CD4-positive, alpha-beta memory T cell (primary cell): ENCODE data around the gene UNC13B. TPM values are rescaled to one million over a fixed set of nuclear protein-coding genes. Genes with fewer than 3 reads are reported as not detected.

Experiments
- CTCF ChIA-PET: fragments of 350-600 bp; sonication (Branson Sonifier 250); formaldehyde crosslinking; loops from one replicate; lab custom pipeline; 2021; ENCODE audit warnings: inconsistent platforms; ENCODE audit not compliant: partially characterized antibody; lab: Charles Lee
- POLR2A ChIA-PET: fragments of 350-600 bp; sonication (Branson Sonifier 250); formaldehyde crosslinking; loops from one replicate; lab custom pipeline; 2021; ENCODE audit not compliant: partially characterized antibody; lab: Charles Lee
- DNase-seq, 5 donors: peaks; one replicate each; pipeline versions ENCODE4 v3.0.0 to v3.0.0-alpha.2; 2020 to 2022; ENCODE audit warnings: mixed read lengths in 1 of 5
- H3K27ac ChIP-seq: one replicate; pipeline ENCODE4 v1.7.0; 2013; ENCODE audit warnings: low read depth, low read length
- H3K27me3 ChIP-seq: 2 replicates; pipeline ENCODE4 v1.7.0; 2013; ENCODE audit warnings: mild to moderate bottlenecking, low read length, moderate library complexity; ENCODE audit not compliant: insufficient read depth
- H3K36me3 ChIP-seq: 2 replicates; pipeline ENCODE4 v1.7.0; 2013; ENCODE audit warnings: mild to moderate bottlenecking, low read length, moderate library complexity; ENCODE audit not compliant: insufficient read depth
- H3K4me1 ChIP-seq: 2 replicates; pipeline ENCODE4 v1.7.0; 2013; ENCODE audit warnings: mild to moderate bottlenecking, low read length, moderate library complexity; ENCODE audit not compliant: insufficient read depth
- H3K4me3 ChIP-seq, 2 donors: one replicate each; pipeline ENCODE4 v1.7.0; 2013; ENCODE audit warnings: low read length in 2 of 2, mild to moderate bottlenecking in 1 of 2
- H3K9me3 ChIP-seq, 2 donors: one replicate each; pipeline ENCODE4 v1.7.0; 2013; ENCODE audit warnings: low read length in 2 of 2, control low read depth in 1 of 2; ENCODE audit not compliant: control insufficient read depth in 1 of 2
- H3K27ac Mint-ChIP-seq, 7 donors: one replicate each; pipeline ENCODE4 v1.8.0; 2020 to 2021; ENCODE audit warnings: mixed read lengths in 7 of 7, mild to moderate bottlenecking in 6 of 7, inconsistent platforms in 3 of 7, moderate library complexity in 3 of 7
- H3K27me3 Mint-ChIP-seq, 2 donors: one replicate each; pipeline ENCODE4 v1.8.0; 2020 to 2021; ENCODE audit warnings: mixed read lengths in 2 of 2
- H3K36me3 Mint-ChIP-seq, 2 donors: one replicate each; pipeline ENCODE4 v1.8.0; 2020 to 2021; ENCODE audit warnings: mixed read lengths in 2 of 2, inconsistent platforms in 1 of 2, mild to moderate bottlenecking in 1 of 2
- H3K4me1 Mint-ChIP-seq, 4 donors: one replicate each; pipeline ENCODE4 v1.8.0; 2020 to 2021; ENCODE audit warnings: mixed read lengths in 4 of 4, mild to moderate bottlenecking in 1 of 4
- H3K4me3 Mint-ChIP-seq, 8 donors: one replicate each; pipeline ENCODE4 v1.8.0; 2020 to 2021; ENCODE audit warnings: mixed read lengths in 8 of 8, mild to moderate bottlenecking in 7 of 8, moderate library complexity in 6 of 8, inconsistent platforms in 3 of 8
- H3K9me3 Mint-ChIP-seq, 8 donors: one replicate each; pipeline ENCODE4 v1.8.0; 2020 to 2021; ENCODE audit warnings: mixed read lengths in 8 of 8, mild to moderate bottlenecking in 5 of 8, inconsistent platforms in 3 of 8, moderate library complexity in 1 of 8
- intact Hi-C: fragments of 100-400 bp; cut with micrococcal nuclease; formaldehyde crosslinking; loops from one replicate; pipeline ENCODE4 v1.15.1; 2023
- polyA plus RNA-seq, 2 donors: library from polyadenylated mRNA; unstranded; fragments of 300-500 nt; fragmentation: Illumina TruSeq; gene quantifications; one replicate each; pipeline ENCODE4 v1.2.3, GENCODE V29; 2021
- total RNA-seq, 2 experiments: library from RNA; stranded (reverse); gene quantifications; one replicate each; pipeline ENCODE4 v1.2.3, GENCODE V29; 2021

Gene UNC13B
- total and polyA plus RNA-seq, 4 experiments from 2014 or later: 0.12 to 1.6 (median 0.60) TPM

DNA sequence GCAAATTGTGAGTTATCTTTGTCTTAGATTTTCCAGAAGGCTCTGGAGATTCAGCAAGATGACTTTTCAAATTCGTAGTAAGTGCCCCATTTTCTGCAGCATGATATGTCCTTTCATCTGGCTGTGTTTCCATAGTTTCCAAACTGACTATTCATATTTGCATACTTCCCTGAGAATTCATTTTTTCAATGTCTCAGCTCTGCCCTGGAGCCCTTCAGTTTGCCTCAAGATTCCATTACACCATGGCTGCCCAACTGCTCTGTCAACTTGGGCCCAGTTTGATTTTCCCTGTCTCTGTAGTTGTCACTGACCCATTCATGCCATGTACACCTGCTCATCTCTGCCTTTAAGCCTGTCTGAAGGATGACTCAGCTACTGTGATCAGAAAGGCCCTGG is 233.9 kb downstream of the UNC13B start:
- Histone ChIP-seq H3K36me3 (no peaks in the 10 kb centered on the region), H3K9me3 (no peaks in the 10 kb centered on the region), H3K4me3 (no peak overlapping the region), H3K27me3 (no peaks in the 10 kb centered on the region), H3K4me1 (no peaks in the 10 kb centered on the region), H3K27ac (no peak overlapping the region)
- H3K36me3 Mint-ChIP-seq: no peaks in the 10 kb centered on the region
- H3K4me3 Mint-ChIP-seq: no peak overlapping the region
- H3K4me1 Mint-ChIP-seq: no peaks in the 10 kb centered on the region
- H3K9me3 Mint-ChIP-seq: no peaks in the 10 kb centered on the region
- DNase-seq: no peak
- POLR2A ChIA-PET: no interaction called here
- CTCF ChIA-PET: no interaction called here
- peaks cover 0 to 5% of the 10 kb centered on the region in 2 donors for H3K27me3 Mint-ChIP-seq
- intact Hi-C loops: no loop called here
- H3K27ac Mint-ChIP-seq: no peak overlapping the region

GRCh38 chr9:35396560-35397215 is 234.9 kb downstream of the UNC13B start:
- Histone ChIP-seq H3K27ac (no peak overlapping the region), H3K4me1 (no peaks in the 10 kb centered on the region), H3K9me3 (no peaks in the 10 kb centered on the region), H3K27me3 (no peaks in the 10 kb centered on the region), H3K4me3 (no peak overlapping the region), H3K36me3 (no peaks in the 10 kb centered on the region)
- Mint-ChIP-seq H3K27ac (no peak overlapping the region), H3K4me3 (no peak overlapping the region), H3K27me3 (peaks cover 0 to 5% of the 10 kb centered on the region in 2 donors), H3K9me3 (no peaks in the 10 kb centered on the region), H3K36me3 (no peaks in the 10 kb centered on the region), H3K4me1 (no peaks in the 10 kb centered on the region)
- ChIA-PET POLR2A (no interaction called here), CTCF (interaction anchor here (0.7 kb wide), 1 partner anchor 12 kb away, joined by 3 read pairs; no protein-coding TSS in a partner anchor)
- no peak for DNase-seq
- intact Hi-C loops: no loop called here

- Mint-ChIP-seq H3K9me3 (no peaks in the 10 kb centered on the region), H3K4me3 (no peak overlapping the region), H3K36me3 (no peaks in the 10 kb centered on the region), H3K4me1 (no peaks in the 10 kb centered on the region), H3K27ac (no peak overlapping the region), H3K27me3 (peaks cover 0 to 5% of the 10 kb centered on the region in 2 donors)
- H3K4me1 ChIP-seq: no peaks in the 10 kb centered on the region
- POLR2A ChIA-PET: no interaction called here
- no peak overlapping the region for H3K4me3 ChIP-seq
- intact Hi-C loops: no loop called here
- no peak for DNase-seq
- H3K27ac ChIP-seq: no peak overlapping the region
- no peaks in the 10 kb centered on the region for H3K9me3 ChIP-seq
- CTCF ChIA-PET: interaction anchor here (0.7 kb wide), 1 partner anchor 12 kb away, joined by 3 read pairs; no protein-coding TSS in a partner anchor
- no peaks in the 10 kb centered on the region for H3K36me3 ChIP-seq
- no peaks in the 10 kb centered on the region for H3K27me3 ChIP-seq
Measured at GRCh38 chr9:35397216-35397698, 235.4 kb downstream of the UNC13B start.

- no peak overlapping the region for H3K27ac ChIP-seq
- intact Hi-C loops: no loop called here
- POLR2A ChIA-PET: no interaction called here
Measured at GRCh38 chr9:35397923-35398322, 236.1 kb downstream of the UNC13B start.

DNA sequence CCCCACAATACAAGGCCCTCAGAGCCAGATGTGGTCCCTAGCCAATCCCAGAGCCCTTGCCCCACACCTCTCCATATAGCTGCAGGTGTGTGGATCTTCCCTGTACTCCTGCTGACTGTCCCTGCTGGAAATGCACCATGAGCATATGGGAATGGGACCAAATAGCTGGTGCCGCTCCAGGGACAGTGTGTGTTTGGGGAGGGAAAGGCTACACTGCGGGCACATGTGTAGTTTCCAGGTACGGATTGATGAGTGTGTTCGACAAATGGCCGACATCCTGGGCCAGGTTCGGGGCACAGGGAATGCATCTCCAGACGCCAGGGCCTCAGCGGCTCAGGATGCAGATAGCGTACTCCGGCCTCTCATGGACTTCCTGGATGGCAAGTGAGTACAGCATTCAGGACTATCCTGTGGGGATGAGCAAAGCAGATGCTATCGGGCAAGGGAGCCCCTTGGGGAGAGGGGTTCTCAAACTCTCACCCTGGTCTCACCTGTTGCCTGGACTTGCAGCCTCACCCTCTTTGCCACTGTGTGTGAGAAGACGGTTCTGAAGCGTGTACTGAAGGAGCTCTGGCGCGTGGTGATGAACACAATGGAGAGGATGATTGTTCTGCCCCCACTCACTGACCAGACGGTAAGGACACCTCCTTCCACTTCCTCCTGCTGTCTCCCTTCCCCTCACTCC is 237.0 kb downstream of the UNC13B start:
- no peaks in the 10 kb centered on the region for H3K36me3 Mint-ChIP-seq
- H3K27ac Mint-ChIP-seq: no peak overlapping the region
- no peak for DNase-seq
- H3K9me3 Mint-ChIP-seq: no peaks in the 10 kb centered on the region
- no peak overlapping the region for H3K4me3 ChIP-seq
- H3K4me1 ChIP-seq: no peaks in the 10 kb centered on the region
- H3K4me3 Mint-ChIP-seq: no peak overlapping the region
- intact Hi-C loops: no loop called here
- ChIA-PET CTCF (no interaction called here), POLR2A (no interaction called here)
- no peak overlapping the region for H3K27ac ChIP-seq
- H3K4me1 Mint-ChIP-seq: no peaks in the 10 kb centered on the region
- H3K27me3 ChIP-seq: no peaks in the 10 kb centered on the region
- H3K27me3 Mint-ChIP-seq: peaks cover 0 to 3% of the 10 kb centered on the region in 2 donors
- no peaks in the 10 kb centered on the region for H3K36me3 ChIP-seq
- H3K9me3 ChIP-seq: no peaks in the 10 kb centered on the region

More at GRCh38 chr9:35397923-35398322, 236.1 kb downstream of the UNC13B start:
- CTCF ChIA-PET: no interaction called here
- H3K27me3 Mint-ChIP-seq: peaks cover 0 to 5% of the 10 kb centered on the region in 2 donors
- no peaks in the 10 kb centered on the region for H3K4me1 Mint-ChIP-seq
- no peaks in the 10 kb centered on the region for H3K9me3 Mint-ChIP-seq
- no peak overlapping the region for H3K27ac Mint-ChIP-seq
- no peak overlapping the region for H3K4me3 Mint-ChIP-seq
- Histone ChIP-seq H3K36me3 (no peaks in the 10 kb centered on the region), H3K4me3 (no peak overlapping the region), H3K27me3 (no peaks in the 10 kb centered on the region), H3K4me1 (no peaks in the 10 kb centered on the region), H3K9me3 (no peaks in the 10 kb centered on the region)
- H3K36me3 Mint-ChIP-seq: no peaks in the 10 kb centered on the region
- no peak for DNase-seq

DNA sequence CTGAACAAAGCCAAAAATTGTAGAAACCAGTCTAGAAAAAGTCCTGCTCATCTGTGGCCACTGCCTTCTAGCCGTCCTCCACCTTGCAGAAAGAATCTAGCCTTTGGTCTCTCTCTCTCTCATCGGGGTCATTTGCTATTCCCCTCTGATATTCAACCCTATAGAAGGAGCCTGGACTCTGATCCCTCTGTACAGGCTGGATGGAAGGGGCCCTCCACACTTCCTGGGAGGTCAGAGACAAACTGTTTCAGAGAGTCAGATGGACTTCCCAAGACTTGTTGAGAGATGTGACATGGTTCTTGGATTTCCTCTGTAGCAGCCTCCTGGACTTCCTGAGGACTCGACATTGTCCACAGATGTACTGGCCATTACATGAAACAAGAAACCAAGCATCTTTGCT is 243.1 kb downstream of the UNC13B start:
- Mint-ChIP-seq H3K4me3 (no peak overlapping the region), H3K36me3 (no peaks in the 10 kb centered on the region), H3K9me3 (no peaks in the 10 kb centered on the region), H3K27me3 (peaks cover 13 to 15% of the 10 kb centered on the region in 2 donors), H3K27ac (no peak overlapping the region), H3K4me1 (peaks cover 0 to 5% (median 1%) of the 10 kb centered on the region in 4 donors)
- ChIA-PET POLR2A (no interaction called here), CTCF (no interaction called here)
- Histone ChIP-seq H3K9me3 (no peaks in the 10 kb centered on the region), H3K36me3 (no peaks in the 10 kb centered on the region), H3K27me3 (peaks cover 4% of the 10 kb centered on the region), H3K27ac (no peak overlapping the region), H3K4me1 (no peaks in the 10 kb centered on the region), H3K4me3 (no peak overlapping the region)
- intact Hi-C loops: no loop called here
- no peak for DNase-seq

DNA sequence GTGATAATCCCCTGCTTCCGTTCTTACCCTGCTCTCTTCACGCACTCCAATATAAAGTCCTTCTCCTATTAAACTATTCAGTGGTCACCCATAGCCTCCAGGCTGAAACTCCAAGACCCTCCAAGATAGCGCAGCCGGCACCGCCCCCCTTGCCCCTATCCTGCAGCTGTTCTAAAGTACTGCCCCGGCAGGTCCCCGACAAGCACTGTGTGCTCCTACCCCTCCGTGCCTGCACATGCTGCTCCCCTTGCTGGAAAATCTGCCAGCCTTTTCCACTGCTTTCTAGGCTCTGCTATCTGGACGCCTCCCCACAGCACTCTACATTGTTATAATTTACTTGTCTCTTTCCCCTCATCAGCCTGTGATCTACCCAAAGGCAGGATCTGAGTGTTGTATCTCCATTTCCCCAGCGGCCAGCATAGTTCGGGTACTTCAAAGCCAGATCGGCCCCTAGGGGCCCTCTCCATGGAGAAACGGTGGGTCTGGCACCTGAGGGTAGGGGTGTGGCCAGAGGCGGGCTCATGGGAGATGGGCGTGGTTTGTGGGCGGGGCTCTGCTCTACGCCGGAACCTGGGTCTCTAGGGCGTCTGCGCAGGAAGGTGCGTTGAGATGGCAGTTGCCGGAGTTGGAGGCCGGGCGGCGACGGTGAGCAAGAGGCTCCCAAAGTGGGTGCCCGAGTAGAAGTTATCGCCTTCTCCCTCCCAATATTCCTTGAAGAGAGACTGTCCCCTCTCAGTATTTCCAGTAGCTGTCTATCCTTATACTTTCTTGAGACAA is 244.6 kb downstream of the UNC13B start:
- Histone ChIP-seq H3K9me3 (no peaks in the 10 kb centered on the region), H3K4me1 (no peaks in the 10 kb centered on the region), H3K27me3 (peaks cover 4% of the 10 kb centered on the region), H3K36me3 (no peaks in the 10 kb centered on the region), H3K4me3 (no peak overlapping the region), H3K27ac (no peak overlapping the region)
- peak in 3 of 5 donors; percentile 10 to 21 (median 12) for DNase-seq
- Mint-ChIP-seq H3K27me3 (peaks cover 13 to 15% of the 10 kb centered on the region in 2 donors), H3K4me1 (peaks cover 0 to 5% (median 1%) of the 10 kb centered on the region in 4 donors), H3K4me3 (peak overlapping the region in 3 of 8 donors; percentile 35 to 61 (median 54)), H3K27ac (no peak overlapping the region), H3K9me3 (no peaks in the 10 kb centered on the region), H3K36me3 (no peaks in the 10 kb centered on the region)
- POLR2A ChIA-PET: no interaction called here
- CTCF ChIA-PET: no interaction called here
- intact Hi-C loops: no loop called here
